ENCODE data around the gene CPLX3. TPM values are rescaled to one million over a fixed set of nuclear protein-coding genes. Genes with fewer than 3 reads are reported as not detected.

The CPLX3 gene
- total RNA-seq, 6 donors from 2014 or later, result not detected

DNA sequence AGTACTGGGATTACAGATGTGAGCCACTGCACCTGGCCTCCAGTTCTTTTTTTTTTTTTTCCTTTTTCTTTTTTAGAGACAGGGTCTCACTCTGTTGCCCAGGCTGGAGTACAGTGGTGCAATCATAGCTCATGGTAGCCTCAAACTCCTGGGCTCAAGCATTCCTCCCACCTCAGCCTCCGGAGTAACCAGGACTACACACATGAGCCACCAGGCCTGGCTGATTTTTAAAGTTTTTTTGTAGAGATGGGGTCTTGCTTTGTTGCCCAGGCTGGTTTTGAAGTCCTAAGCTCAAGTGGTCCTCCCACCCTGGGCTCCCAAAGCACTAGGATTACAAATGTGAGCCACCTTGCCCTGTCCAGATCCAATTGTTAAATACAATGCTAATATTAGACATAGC lies 30.1 kb downstream of the CPLX3 start:
- H3K9me3 ChIP-seq, result no peaks in the 10 kb centered on the region
- TF ChIP-seq, protein P1, sequence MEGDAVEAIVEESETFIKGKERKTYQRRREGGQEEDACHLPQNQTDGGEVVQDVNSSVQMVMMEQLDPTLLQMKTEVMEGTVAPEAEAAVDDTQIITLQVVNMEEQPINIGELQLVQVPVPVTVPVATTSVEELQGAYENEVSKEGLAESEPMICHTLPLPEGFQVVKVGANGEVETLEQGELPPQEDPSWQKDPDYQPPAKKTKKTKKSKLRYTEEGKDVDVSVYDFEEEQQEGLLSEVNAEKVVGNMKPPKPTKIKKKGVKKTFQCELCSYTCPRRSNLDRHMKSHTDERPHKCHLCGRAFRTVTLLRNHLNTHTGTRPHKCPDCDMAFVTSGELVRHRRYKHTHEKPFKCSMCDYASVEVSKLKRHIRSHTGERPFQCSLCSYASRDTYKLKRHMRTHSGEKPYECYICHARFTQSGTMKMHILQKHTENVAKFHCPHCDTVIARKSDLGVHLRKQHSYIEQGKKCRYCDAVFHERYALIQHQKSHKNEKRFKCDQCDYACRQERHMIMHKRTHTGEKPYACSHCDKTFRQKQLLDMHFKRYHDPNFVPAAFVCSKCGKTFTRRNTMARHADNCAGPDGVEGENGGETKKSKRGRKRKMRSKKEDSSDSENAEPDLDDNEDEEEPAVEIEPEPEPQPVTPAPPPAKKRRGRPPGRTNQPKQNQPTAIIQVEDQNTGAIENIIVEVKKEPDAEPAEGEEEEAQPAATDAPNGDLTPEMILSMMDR (IDR thresholded peaks at IDR 0.05), result no peak
- TF ChIP-seq POLR2A (IDR thresholded peaks at IDR 0.05) (no peak), POLR2AphosphoS5 (IDR thresholded peaks at IDR 0.05) (no peak), EP300 (IDR thresholded peaks at IDR 0.05) (no peak)
- no peak for ATAC-seq (ENCODE audit: low FRiP score in 2 of 2)
- WGBS, 2 donors, result 90 to 100% methylated on average over 1 of the region's 1 CpG
- H3K27ac ChIP-seq, result no peak overlapping the region
- H3K36me3 ChIP-seq, result peaks cover 24 to 41% (median 29%) of the 10 kb centered on the region in 4 donors
- H3K4me3 ChIP-seq, result no peak overlapping the region
- no peak for DNase-seq
- no peaks in the 10 kb centered on the region for H3K27me3 ChIP-seq
- peaks cover 21 to 34% (median 26%) of the 10 kb centered on the region in 4 donors for H3K4me1 ChIP-seq

DNA sequence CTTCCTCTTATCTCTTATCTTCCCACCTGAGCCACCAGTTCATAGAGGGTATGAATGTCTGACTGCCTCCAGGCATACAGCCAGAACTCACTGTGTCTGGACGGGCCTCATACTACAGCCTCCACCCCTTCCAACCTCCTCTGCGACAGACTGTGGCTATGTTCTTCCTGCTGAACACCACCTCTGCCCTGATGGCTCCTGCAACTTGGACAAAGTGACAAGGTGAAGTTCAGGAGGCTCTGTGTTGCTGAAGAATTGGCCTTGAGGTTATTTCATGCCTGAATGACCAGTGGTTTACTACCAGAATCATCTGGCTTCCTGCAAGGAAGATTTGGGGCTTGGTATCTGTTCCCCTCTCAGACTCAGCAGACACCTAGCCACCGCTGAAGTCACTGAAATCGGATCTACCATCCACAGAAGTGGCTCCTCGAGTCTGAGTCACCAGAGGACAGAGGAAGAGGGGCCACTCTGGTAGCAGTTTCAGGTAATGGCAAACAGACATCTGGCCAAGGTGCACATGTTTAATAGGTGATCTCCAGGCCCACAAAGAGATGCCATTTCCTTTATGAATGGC lies 30.7 kb downstream of the CPLX3 start:
- DNase-seq (no peak), ATAC-seq (ENCODE audit: low FRiP score in 2 of 2) (no peak)
- H3K27ac ChIP-seq, result peak overlapping the region in 3 of 4 donors; percentile 19 to 27 (median 26)
- H3K27me3 ChIP-seq, result no peaks in the 10 kb centered on the region
- H3K4me1 ChIP-seq, result peaks cover 21 to 34% (median 26%) of the 10 kb centered on the region in 4 donors
- H3K36me3 ChIP-seq, result peaks cover 17 to 35% (median 22%) of the 10 kb centered on the region in 4 donors
- H3K4me3 ChIP-seq, result no peak overlapping the region
- no peaks in the 10 kb centered on the region for H3K9me3 ChIP-seq
- TF ChIP-seq EP300 (IDR thresholded peaks at IDR 0.05) (no peak), POLR2A (IDR thresholded peaks at IDR 0.05) (no peak), POLR2AphosphoS5 (IDR thresholded peaks at IDR 0.05) (no peak)
- TF ChIP-seq, protein P1 (IDR thresholded peaks at IDR 0.05), result no peak
- 32 to 52% methylated on average over 2 to 5 of the region's 5 CpGs for WGBS, 2 donors

DNA sequence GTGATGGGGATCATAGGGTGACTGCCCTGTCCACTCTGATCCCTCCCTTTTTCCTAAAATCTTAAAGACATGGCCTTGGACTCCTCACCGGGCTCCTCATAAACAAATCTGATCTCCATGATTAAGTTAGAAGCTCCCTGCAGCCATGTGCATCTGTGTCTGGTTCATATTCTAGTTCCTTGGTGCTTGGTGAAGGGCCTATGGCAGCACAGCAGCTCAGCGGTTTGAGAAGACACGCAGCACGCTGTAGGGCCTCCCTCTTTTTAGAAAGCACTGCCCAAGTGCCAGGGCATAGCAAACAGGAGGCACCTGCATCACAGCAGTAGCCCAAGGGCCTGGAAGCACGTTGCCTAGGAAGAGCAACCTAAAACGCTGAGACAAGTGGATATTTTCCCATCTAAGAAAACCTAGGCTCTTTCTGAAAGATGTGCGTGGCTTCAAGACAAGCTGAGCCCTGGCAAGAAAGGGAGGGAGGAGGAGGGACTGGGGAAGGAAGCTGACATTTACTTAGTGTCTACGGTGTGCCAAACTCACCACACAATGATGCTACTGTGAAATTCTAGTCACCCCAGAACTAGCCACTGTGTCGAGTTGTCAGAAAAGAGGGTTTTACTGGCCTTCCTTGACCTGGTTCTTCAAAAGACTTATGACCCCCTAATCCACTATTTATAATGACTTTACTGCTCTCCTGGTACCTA lies 31.4 kb downstream of the CPLX3 start:
- Histone ChIP-seq H3K27me3 (no peaks in the 10 kb centered on the region), H3K4me1 (peaks cover 21 to 34% (median 26%) of the 10 kb centered on the region in 4 donors), H3K9me3 (no peaks in the 10 kb centered on the region), H3K4me3 (no peak overlapping the region), H3K27ac (no peak overlapping the region), H3K36me3 (peaks cover 11 to 28% (median 16%) of the 10 kb centered on the region in 4 donors)
- DNase-seq (no peak), ATAC-seq (ENCODE audit: low FRiP score in 2 of 2) (no peak)
- 74 to 80% methylated on average over 9 of the region's 9 CpGs for WGBS, 2 donors
- no peak for TF ChIP-seq POLR2A (IDR thresholded peaks at IDR 0.05)
- no peak for TF ChIP-seq EP300 (IDR thresholded peaks at IDR 0.05)
- no peak for TF ChIP-seq POLR2AphosphoS5 (IDR thresholded peaks at IDR 0.05)
- TF ChIP-seq, protein P1 (IDR thresholded peaks at IDR 0.05), result no peak

DNA sequence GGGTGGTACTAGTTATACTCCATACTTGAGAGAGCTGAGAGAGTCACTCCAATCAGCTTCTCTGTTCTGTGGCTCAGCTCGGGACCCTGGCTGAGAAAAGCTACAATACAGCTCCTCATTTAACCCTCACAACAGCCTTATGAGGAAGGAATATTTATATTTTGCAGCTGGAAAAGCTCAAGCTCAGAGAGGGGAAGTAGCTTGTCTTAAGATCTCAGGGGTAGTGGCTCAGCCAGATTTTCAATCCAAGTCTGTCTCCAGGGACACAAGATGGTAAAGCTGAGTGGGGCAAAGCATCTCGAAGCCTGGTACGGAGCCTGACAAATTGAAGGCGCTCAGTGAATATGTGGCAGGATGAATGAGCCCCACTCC lies 31.9 kb downstream of the CPLX3 start:
- Histone ChIP-seq H3K9me3 (no peaks in the 10 kb centered on the region), H3K36me3 (peaks cover 5 to 23% (median 10%) of the 10 kb centered on the region in 4 donors), H3K27me3 (no peaks in the 10 kb centered on the region), H3K4me3 (no peak overlapping the region), H3K4me1 (peaks cover 21 to 36% (median 26%) of the 10 kb centered on the region in 4 donors), H3K27ac (no peak overlapping the region)
- WGBS, 2 donors, result 72 to 86% methylated on average over 4 of the region's 4 CpGs
- no peak for DNase-seq
- ATAC-seq (ENCODE audit: low FRiP score in 2 of 2), result no peak
- no peak for TF ChIP-seq POLR2AphosphoS5 (IDR thresholded peaks at IDR 0.05)
- no peak for TF ChIP-seq POLR2A (IDR thresholded peaks at IDR 0.05)
- TF ChIP-seq, protein P1 (IDR thresholded peaks at IDR 0.05), result no peak
- TF ChIP-seq EP300 (IDR thresholded peaks at IDR 0.05), result no peak

All from upper lobe of left lung (tissue), 6 donors.